Endothelial cell of umbilical vein (primary cell): ENCODE results near the gene CDC37. TPM values are rescaled to one million over a fixed set of nuclear protein-coding genes. Genes with fewer than 3 reads are reported as not detected.

ENCODE experiments used
- BruUV-seq: library from RNA; stranded (reverse); fragments of 400-500 nt; replicated peaks from 2 replicates; lab custom pipeline; 2021; lab: Mats Ljungman, UMichigan
- CTCF ChIA-PET: fragments of 300-600, 350-600 bp; sonication (Branson Sonifier 250); formaldehyde crosslinking; loops from one replicate; lab custom pipeline; 2021; ENCODE audit warnings: antibody characterized with exemption, inconsistent platforms; lab: Charles Lee
- POLR2A ChIA-PET: fragments of 300-600, 350-600 bp; sonication (Branson Sonifier 250); formaldehyde crosslinking; loops from one replicate; lab custom pipeline; 2021; ENCODE audit warnings: antibody characterized with exemption, inconsistent platforms; lab: Charles Lee
- DNase-seq: peaks from one replicate; pipeline ENCODE4 v3.0.0-alpha.2; 2011; ENCODE audit warnings: low read depth, low spot score
- FAIRE-seq: peaks from 2 replicates; lab custom pipeline; 2011; peaks lifted over from hg19 to GRCh38; lab: Jason Lieb, UNC
- H2AFZ ChIP-seq: 2 replicates; pipeline ENCODE4 v1.6.0; 2012; ENCODE audit warnings: low read depth, low read length, control low read depth, inconsistent platforms
- H3K27ac ChIP-seq: 2 replicates; pipeline ENCODE4 v1.5.1; 2011; ENCODE audit warnings: low read depth, mild to moderate bottlenecking, control low read depth, low read length, moderate library complexity; ENCODE audit not compliant: insufficient read depth
- H3K27me3 ChIP-seq, 2 experiments: 2 replicates each; pipeline versions ENCODE4 v1.6.0 to v1.6.1; 2011; ENCODE audit warnings: low read length in 2 of 2, mixed read lengths in 1 of 2; ENCODE audit not compliant: control insufficient read depth in 2 of 2, insufficient read depth in 2 of 2
- H3K36me3 ChIP-seq, 2 experiments: 2 replicates in 1 of 2; 3 replicates in 1 of 2; pipeline ENCODE4 v1.5.1; 2011; ENCODE audit warnings: low read length in 2 of 2, mild to moderate bottlenecking in 1 of 2, moderate library complexity in 1 of 2; ENCODE audit not compliant: control insufficient read depth in 2 of 2, insufficient read depth in 2 of 2; ENCODE audit errors: extremely low read depth in 1 of 2
- H3K4me1 ChIP-seq: 3 replicates; pipeline ENCODE4 v1.5.1; 2011; ENCODE audit warnings: mild to moderate bottlenecking, low read length; ENCODE audit not compliant: control insufficient read depth, insufficient read depth; ENCODE audit errors: extremely low read depth
- H3K4me2 ChIP-seq: 2 replicates; pipeline ENCODE4 v1.6.1; 2011; ENCODE audit warnings: low read length, control low read depth, mixed read lengths; ENCODE audit not compliant: insufficient read depth
- H3K4me3 ChIP-seq, 3 experiments: fragments of 200-600 bp in 1 of 3; sonication (generic), shearing (Covaris generic) in 1 of 3; replicated peaks in 1 of 3; 2 replicates each; pipeline ENCODE4 v1.5.1; 2011 to 2016; ENCODE audit warnings: control low read depth in 3 of 3, low read length in 3 of 3, mild to moderate bottlenecking in 2 of 3, inconsistent platforms in 1 of 3, low read depth in 1 of 3, moderate library complexity in 1 of 3; ENCODE audit not compliant: insufficient read depth in 1 of 3
- H3K79me2 ChIP-seq: 2 replicates; pipeline ENCODE4 v1.6.0; 2012; ENCODE audit warnings: low read length, inconsistent platforms; ENCODE audit not compliant: control insufficient read depth, insufficient read depth
- H3K9ac ChIP-seq: replicated peaks from 2 replicates; pipeline ENCODE3; 2011; ENCODE audit warnings: low read length, control low read depth; ENCODE audit not compliant: insufficient read depth; ENCODE audit errors: extremely low read depth
- H3K9me1 ChIP-seq: replicated peaks from 3 replicates; pipeline ENCODE4 v1.6.0; 2011; ENCODE audit warnings: mild to moderate bottlenecking, low read length; ENCODE audit not compliant: control insufficient read depth, insufficient read depth; ENCODE audit errors: extremely low read depth
- H3K9me3 ChIP-seq: replicated peaks from 2 replicates; pipeline ENCODE4 v1.5.1; 2012; ENCODE audit warnings: low read length, inconsistent platforms; ENCODE audit not compliant: control insufficient read depth, insufficient read depth
- H4K20me1 ChIP-seq: replicated peaks from 2 replicates; pipeline ENCODE3; 2011; ENCODE audit warnings: mild to moderate bottlenecking, low read length; ENCODE audit not compliant: control insufficient read depth, insufficient read depth; ENCODE audit errors: extremely low read depth
- CTCF ChIP-seq, 2 donors: IDR thresholded peaks; 1 replicate in 1 of 2; 2 replicates in 1 of 2; pipeline ENCODE4 v1.5.1; 2011; ENCODE audit warnings: low read length in 2 of 2, mild to moderate bottlenecking in 2 of 2, moderate library complexity in 2 of 2, control low read depth in 1 of 2, inconsistent platforms in 1 of 2, low read depth in 1 of 2; ENCODE audit not compliant: insufficient read depth in 1 of 2; ENCODE audit errors: extremely low read depth in 1 of 2
- FOS ChIP-seq: IDR thresholded peaks from 2 replicates; pipeline ENCODE4 v1.6.1; 2011; ENCODE audit warnings: mild to moderate bottlenecking, low read length, moderate library complexity, borderline replicate concordance; ENCODE audit not compliant: insufficient read depth
- MYC ChIP-seq: IDR thresholded peaks from one replicate; pipeline ENCODE4 v1.6.1; 2011; ENCODE audit warnings: mild to moderate bottlenecking, low read depth, low read length
- POLR2AphosphoS5 ChIP-seq: IDR thresholded peaks from 2 replicates; pipeline ENCODE4 v1.6.1; 2012; ENCODE audit warnings: low read depth, mild to moderate bottlenecking, control low read depth, low read length, moderate library complexity; ENCODE audit not compliant: insufficient read depth
- dilution Hi-C: fragments of 300-500 bp; cut with MboI; formaldehyde crosslinking; loops from one replicate; pipeline ENCODE4 v1.15.0; 2019; ENCODE audit warnings: low sequenced_read_pairs; ENCODE audit not compliant: extremely low pct_ligation_motif_present
- intact Hi-C: fragments of 100-400 bp; cut with micrococcal nuclease; formaldehyde crosslinking; loops from one replicate; pipeline ENCODE4 v1.10.0; 2022
- polyA plus RNA-seq, 4 experiments: library from polyadenylated mRNA; depleted of rRNA in 3 of 4; stranded (reverse) in 3 of 4; unstranded in 1 of 4; fragments of >200 nt; gene quantifications; 2 replicates each; pipeline versions ENCODE4 v1.2.1 to v1.2.3, GENCODE V29; 2011 to 2012; ENCODE audit warnings: missing spikeins in 1 of 4
- total RNA-seq: library from RNA; stranded (reverse); gene quantifications from 2 replicates; pipeline ENCODE4 v1.2.3, GENCODE V29; 2021

CDC37 gene
- total and polyA plus RNA-seq, 2 donors (not counting 3 experiments of a cell fraction or from before 2014, with no cell fraction given): 300 to 372 TPM

- TF ChIP-seq POLR2AphosphoS5 (no peak), CTCF (IDR thresholded peaks at IDR 0.05; ENCODE audit: extremely low read depth in 1 of 2, insufficient read depth in 1 of 2, low read depth in 1 of 2, low read length in 2 of 2) (peak; percentile 11 to 31), FOS (no peak), MYC (no peak)
- intact Hi-C loops: loop anchor here (1.0 to 10.0 kb wide), 4 partner anchors 121 to 458 kb away; partner anchors contain the start of gene DNMT1
- Histone ChIP-seq H4K20me1 (no peaks in the 10 kb centered on the region), H3K36me3 (peaks cover 8 to 27% of the 10 kb centered on the region in 2 experiments), H3K4me3 (no peak overlapping the region), H3K4me2 (no peak overlapping the region), H3K4me1 (no peaks in the 10 kb centered on the region), H3K27ac (no peak overlapping the region), H3K27me3 (no peaks in the 10 kb centered on the region), H3K9me3 (no peaks in the 10 kb centered on the region), H3K9me1 (no peaks in the 10 kb centered on the region), H3K9ac (no peak overlapping the region), H3K79me2 (no peaks in the 10 kb centered on the region), H2AFZ (no peak overlapping the region)
- POLR2A ChIA-PET: interaction anchor here (1.0 to 1.8 kb wide), 3 partner anchors 120 to 130 kb away, joined by 5 to 14 read pairs (median 13); partner anchors contain the start of gene ICAM1
- no peak for FAIRE-seq
- DNase-seq: no peak
- BruUV-seq: no TSS peak
- CTCF ChIA-PET: interaction anchor here (1.2 to 10.8 kb wide), 6 partner anchors 8 to 457 kb away, joined by 3 to 606 read pairs (median 24); partner anchors contain the start of genes CDC37, ICAM1 and TYK2
- dilution Hi-C loops: no loop called here
Measured at GRCh38 chr19:10389863-10390262, 13.5 kb downstream of the CDC37 start.
